Activated CD8-positive, alpha-beta memory T cell treated with anti-CD3 and anti-CD28 coated beads for 1 hour (primary cell): Measurements from ENCODE around the gene ATP11B.

ENCODE experiments used
- DNase-seq, 2 donors: peaks; one replicate each; pipeline ENCODE4 v3.0.0-alpha.2; 2020; ENCODE audit warnings: low read depth in 1 of 2; ENCODE audit errors: extremely low read depth in 1 of 2

Gene ATP11B

GRCh38 chr3:182948305-182948704 is 155.0 kb downstream of the ATP11B start:
- DNase-seq, result no peak

DNA sequence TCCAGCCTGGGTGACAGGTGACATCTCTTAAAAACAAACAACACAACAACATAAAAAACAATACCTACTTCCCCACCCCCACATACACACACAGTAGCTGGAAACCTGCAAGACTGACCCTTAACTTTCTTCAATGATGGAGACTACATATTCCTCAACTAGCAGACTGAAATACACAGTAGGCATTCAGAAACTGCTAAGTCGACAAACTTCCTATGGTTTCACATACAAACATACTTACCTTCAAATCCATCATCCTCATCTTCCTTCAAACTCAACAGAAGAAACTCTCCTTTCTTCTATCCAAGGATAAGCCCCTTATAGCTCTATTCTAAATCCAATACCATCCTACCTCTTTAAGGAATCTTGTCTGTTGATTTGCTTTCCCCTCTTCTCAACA is 156.4 kb downstream of the ATP11B start:
- DNase-seq, result no peak

GRCh38 chr3:182954553-182955235 is 161.4 kb downstream of the ATP11B start:
- no peak for DNase-seq

- no peak for DNase-seq
These were observed 163.9 kb downstream of the ATP11B start for GRCh38 chr3:182957226-182957625.

DNA sequence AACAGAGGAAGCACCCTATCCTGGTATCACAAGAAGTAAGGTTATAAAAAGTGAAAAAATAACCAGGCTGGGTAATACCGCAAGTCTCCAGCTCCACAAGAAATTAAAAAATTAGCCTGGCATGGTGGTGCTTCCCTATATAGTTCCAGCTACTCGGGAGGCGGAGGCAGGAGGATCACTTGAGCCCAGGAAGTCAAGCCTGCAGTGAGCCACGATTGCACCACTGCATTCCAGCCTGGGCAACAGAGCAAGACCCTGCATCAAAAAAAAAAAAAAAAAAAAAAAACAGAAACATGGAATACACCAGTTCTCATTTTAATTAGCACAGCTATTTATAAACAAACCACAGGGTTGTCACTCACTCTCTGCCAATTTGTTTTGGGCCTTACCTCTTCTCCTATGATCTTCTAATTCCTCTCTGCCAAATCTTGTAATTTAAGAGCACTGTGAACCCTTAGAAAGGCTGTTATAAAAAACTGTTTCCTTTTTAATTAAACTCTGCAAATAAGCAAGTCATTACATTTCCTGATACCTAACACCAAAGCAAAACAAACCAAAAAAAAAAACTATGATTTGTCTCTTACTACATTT is 164.5 kb downstream of the ATP11B start:
- DNase-seq, result no peak

- DNase-seq, result no peak
These were observed 166.4 kb downstream of the ATP11B start for GRCh38 chr3:182959474-182960350.

DNA sequence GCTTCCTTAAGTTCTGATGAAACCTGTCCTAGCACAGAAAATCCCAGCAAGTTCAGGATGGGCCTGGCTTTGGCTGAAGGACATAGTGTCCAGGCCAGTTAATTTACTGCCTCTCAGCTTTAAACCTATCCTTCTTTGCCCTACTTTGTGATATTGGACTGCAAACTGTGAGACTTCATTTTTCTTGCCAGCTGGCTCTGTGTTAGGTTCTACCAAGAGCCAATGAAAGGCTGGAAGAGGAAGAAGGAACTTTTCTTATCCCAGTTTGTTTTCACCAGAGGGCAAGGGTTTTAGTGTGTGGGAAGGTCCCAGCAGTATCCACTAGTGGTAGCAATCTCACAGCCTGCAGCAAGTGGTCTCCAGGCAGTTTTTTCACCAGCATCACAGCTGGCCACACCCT is 168.9 kb downstream of the ATP11B start:
- DNase-seq, result no peak

DNA sequence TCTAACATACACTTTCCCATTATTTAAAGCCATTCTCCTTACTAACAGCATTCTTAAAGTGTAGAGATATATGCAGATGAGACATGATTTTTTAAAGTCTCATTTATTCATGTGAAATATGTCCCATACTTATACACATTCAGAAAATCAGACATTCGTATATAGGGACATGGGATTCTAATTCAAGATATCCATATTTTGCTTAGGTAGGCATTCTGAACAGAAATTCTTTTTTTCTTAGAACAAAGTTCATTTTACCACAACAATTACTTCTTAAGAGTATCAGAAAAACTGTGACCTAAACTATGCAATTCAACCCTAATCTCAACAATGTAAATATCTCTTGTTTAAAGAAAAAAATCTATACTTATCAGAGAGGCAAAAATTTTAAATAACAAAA is 170.9 kb downstream of the ATP11B start:
- DNase-seq, result no peak

- no peak for DNase-seq
These were observed 172.6 kb downstream of the ATP11B start for GRCh38 chr3:182965861-182966366.

DNA sequence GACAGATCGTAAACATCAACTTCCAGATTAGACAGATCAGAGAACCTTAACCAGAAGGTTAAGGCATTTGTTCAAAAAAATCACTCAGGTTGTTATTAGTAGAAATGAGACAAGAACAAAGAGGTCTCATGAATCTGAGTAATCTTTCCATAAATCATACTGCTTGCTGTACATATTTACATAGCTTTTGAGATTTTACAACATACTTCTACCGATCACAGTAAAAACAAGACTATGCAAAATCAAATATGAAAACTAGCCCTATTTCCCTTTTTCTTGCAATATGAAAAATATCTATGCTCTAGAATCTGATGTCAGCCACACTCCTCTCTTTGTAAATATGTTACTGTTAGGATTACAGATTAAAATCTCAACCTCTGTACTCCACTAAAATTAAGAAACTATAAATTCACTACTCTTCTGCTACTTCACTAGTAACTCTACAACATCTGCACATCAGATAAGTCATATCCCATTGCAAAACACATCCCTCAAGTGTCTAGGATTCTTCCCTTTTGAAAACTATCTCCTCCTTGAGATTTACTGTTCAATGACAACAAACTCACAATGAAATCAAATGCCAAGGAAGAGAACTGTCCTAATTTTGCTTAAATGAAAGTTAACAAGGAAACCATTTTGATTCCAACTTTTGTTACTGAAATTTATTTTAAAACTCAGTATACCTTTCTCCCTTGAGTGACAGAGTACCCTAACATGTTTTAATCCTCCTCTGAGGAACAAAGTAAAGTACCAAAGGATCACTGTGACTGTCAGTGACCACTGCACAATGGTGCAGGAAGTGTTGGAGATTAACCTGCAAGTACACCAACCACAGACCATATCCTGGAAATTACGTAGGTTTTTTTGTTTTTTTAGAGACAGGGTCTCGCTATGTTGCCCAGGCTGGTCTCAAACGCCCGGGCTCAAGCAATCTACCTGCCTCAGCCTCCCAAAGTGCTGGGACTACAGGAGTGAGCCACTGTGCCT is 174.2 kb downstream of the ATP11B start:
- DNase-seq, result no peak

DNA sequence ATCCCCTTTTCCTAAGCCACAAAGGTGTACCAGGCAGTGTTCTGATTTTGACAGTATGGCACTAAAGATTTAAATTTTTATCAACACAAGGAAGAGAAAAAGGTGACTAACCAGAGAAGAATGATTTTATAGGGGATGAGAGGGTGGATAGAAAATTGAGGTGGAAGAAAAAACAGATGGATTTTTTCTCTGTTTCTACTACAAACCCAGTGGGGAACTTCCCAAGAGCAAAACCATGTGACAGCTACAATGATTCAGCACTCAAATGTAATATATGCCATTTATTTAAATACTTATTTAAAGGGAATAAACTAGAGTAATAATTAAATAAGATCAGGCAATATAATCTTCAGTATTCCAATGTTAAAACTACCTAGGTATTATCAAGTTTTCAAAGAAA is 176.0 kb downstream of the ATP11B start:
- DNase-seq, result no peak

GRCh38 chr3:182969853-182970252 is 176.5 kb downstream of the ATP11B start:
- DNase-seq, result no peak

- no peak for DNase-seq
These were observed 177.6 kb downstream of the ATP11B start for GRCh38 chr3:182970811-182971418.
